NCI-H345 treated with DMSO at 0.1 percent for 48 hours (cell line): ENCODE data around the gene ZNF705A.
"Not testable (repeated sequence)": the region's sequence is repeated elsewhere in the genome, so short reads cannot be mapped to it uniquely, and the experiment has no call there.

Experiments
- DNase-seq: peaks from one replicate; lab custom pipeline; 2025; ENCODE audit not compliant: unreplicated experiment; lab: John Stamatoyannopoulos, UW

ZNF705A gene

GRCh38 chr12:8183346-8183745 lies 26.5 kb downstream of the ZNF705A start:
- not testable (repeated sequence) for DNase-seq

GRCh38 chr12:8184206-8184605 lies 27.4 kb downstream of the ZNF705A start:
- not testable (repeated sequence) for DNase-seq

GRCh38 chr12:8188088-8188487 lies 31.3 kb downstream of the ZNF705A start:
- not testable (repeated sequence) for DNase-seq

GRCh38 chr12:8197685-8198308 lies 41.0 kb downstream of the ZNF705A start:
- not testable (repeated sequence) for DNase-seq

GRCh38 chr12:8218711-8219382 lies 62.0 kb downstream of the ZNF705A start:
- DNase-seq = not testable (repeated sequence)

- not testable (repeated sequence) for DNase-seq
Observed at GRCh38 chr12:8221375-8221774, 64.6 kb downstream of the ZNF705A start.

GRCh38 chr12:8221844-8222243 lies 65.0 kb downstream of the ZNF705A start:
- not testable (repeated sequence) for DNase-seq

GRCh38 chr12:8222303-8222702 lies 65.5 kb downstream of the ZNF705A start:
- DNase-seq = not testable (repeated sequence)

- DNase-seq = not testable (repeated sequence)
Observed at GRCh38 chr12:8223646-8224045, 66.8 kb downstream of the ZNF705A start.

GRCh38 chr12:8224782-8225181 lies 68.0 kb downstream of the ZNF705A start:
- not testable (repeated sequence) for DNase-seq

GRCh38 chr12:8226355-8226754 lies 69.5 kb downstream of the ZNF705A start:
- no peak for DNase-seq

GRCh38 chr12:8226992-8227731 lies 70.3 kb downstream of the ZNF705A start, which contains the start of gene FAM90A1:
FAM90A1 (minus strand) TSS chr12:8227618; CDS start chr12:8224832, 2,786 bp downstream.
- DNase-seq = not testable (repeated sequence)

GRCh38 chr12:8227732-8228077 lies 70.9 kb downstream of the ZNF705A start:
- DNase-seq = not testable (repeated sequence)

GRCh38 chr12:8228607-8229006 lies 71.8 kb downstream of the ZNF705A start:
- not testable (repeated sequence) for DNase-seq

- DNase-seq = not testable (repeated sequence)
Observed at GRCh38 chr12:8229486-8229885, 72.7 kb downstream of the ZNF705A start.
